Neutrophil (primary cell): ENCODE data around the gene ADGRA1.

Experiments used
- H3K27ac ChIP-seq: fragments of 200-600 bp; sonication (generic); 2 replicates; pipeline ENCODE4 v1.5.1; 2016; ENCODE audit warnings: mild to moderate bottlenecking, moderate library complexity
- H3K27me3 ChIP-seq: fragments of 200-600 bp; sonication (generic); 2 replicates; pipeline ENCODE4 v1.6.0; 2016; ENCODE audit warnings: mild to moderate bottlenecking
- H3K36me3 ChIP-seq: fragments of 200-600 bp; sonication (generic); 2 replicates; pipeline ENCODE4 v1.5.1; 2017
- H3K4me1 ChIP-seq, 2 experiments: fragments of 200-600 bp in 1 of 2; sonication (generic) in 1 of 2; 1 replicate in 1 of 2; 2 replicates in 1 of 2; pipeline versions ENCODE4 v1.5.1 to v1.6.1; 2013 to 2016; ENCODE audit warnings: low read depth in 1 of 2, low read length in 1 of 2, mild to moderate bottlenecking in 1 of 2, moderate library complexity in 1 of 2; ENCODE audit not compliant: control insufficient read depth in 1 of 2, insufficient read depth in 1 of 2
- H3K4me3 ChIP-seq, 2 experiments: fragments of 200-600 bp in 1 of 2; sonication (generic) in 1 of 2; 1 replicate in 1 of 2; 2 replicates in 1 of 2; pipeline ENCODE4 v1.5.1; 2013 to 2016; ENCODE audit warnings: low read depth in 1 of 2, low read length in 1 of 2, mild to moderate bottlenecking in 1 of 2, moderate library complexity in 1 of 2
- H3K9me3 ChIP-seq: fragments of 200-600 bp; sonication (generic); 2 replicates; pipeline ENCODE4 v1.5.1; 2016
- TF ChIP-seq, protein P1 (sequence below): fragments of 200-600 bp; sonication (generic); IDR thresholded peaks from 2 replicates; pipeline ENCODE4 v1.5.1; 2016; ENCODE audit warnings: antibody characterized with exemption

Gene ADGRA1

GRCh38 chr10:133164816-133165555 lies 77.3 kb downstream of the ADGRA1 start:
- H3K4me3 ChIP-seq, result no peak overlapping the region
- H3K36me3 ChIP-seq, result no peaks in the 10 kb centered on the region
- TF ChIP-seq, protein P1, sequence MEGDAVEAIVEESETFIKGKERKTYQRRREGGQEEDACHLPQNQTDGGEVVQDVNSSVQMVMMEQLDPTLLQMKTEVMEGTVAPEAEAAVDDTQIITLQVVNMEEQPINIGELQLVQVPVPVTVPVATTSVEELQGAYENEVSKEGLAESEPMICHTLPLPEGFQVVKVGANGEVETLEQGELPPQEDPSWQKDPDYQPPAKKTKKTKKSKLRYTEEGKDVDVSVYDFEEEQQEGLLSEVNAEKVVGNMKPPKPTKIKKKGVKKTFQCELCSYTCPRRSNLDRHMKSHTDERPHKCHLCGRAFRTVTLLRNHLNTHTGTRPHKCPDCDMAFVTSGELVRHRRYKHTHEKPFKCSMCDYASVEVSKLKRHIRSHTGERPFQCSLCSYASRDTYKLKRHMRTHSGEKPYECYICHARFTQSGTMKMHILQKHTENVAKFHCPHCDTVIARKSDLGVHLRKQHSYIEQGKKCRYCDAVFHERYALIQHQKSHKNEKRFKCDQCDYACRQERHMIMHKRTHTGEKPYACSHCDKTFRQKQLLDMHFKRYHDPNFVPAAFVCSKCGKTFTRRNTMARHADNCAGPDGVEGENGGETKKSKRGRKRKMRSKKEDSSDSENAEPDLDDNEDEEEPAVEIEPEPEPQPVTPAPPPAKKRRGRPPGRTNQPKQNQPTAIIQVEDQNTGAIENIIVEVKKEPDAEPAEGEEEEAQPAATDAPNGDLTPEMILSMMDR, result no peak
- peaks cover 37% of the 10 kb centered on the region for H3K27me3 ChIP-seq
- H3K27ac ChIP-seq, result no peak overlapping the region
- no peaks in the 10 kb centered on the region for H3K9me3 ChIP-seq
- no peaks in the 10 kb centered on the region for H3K4me1 ChIP-seq

DNA sequence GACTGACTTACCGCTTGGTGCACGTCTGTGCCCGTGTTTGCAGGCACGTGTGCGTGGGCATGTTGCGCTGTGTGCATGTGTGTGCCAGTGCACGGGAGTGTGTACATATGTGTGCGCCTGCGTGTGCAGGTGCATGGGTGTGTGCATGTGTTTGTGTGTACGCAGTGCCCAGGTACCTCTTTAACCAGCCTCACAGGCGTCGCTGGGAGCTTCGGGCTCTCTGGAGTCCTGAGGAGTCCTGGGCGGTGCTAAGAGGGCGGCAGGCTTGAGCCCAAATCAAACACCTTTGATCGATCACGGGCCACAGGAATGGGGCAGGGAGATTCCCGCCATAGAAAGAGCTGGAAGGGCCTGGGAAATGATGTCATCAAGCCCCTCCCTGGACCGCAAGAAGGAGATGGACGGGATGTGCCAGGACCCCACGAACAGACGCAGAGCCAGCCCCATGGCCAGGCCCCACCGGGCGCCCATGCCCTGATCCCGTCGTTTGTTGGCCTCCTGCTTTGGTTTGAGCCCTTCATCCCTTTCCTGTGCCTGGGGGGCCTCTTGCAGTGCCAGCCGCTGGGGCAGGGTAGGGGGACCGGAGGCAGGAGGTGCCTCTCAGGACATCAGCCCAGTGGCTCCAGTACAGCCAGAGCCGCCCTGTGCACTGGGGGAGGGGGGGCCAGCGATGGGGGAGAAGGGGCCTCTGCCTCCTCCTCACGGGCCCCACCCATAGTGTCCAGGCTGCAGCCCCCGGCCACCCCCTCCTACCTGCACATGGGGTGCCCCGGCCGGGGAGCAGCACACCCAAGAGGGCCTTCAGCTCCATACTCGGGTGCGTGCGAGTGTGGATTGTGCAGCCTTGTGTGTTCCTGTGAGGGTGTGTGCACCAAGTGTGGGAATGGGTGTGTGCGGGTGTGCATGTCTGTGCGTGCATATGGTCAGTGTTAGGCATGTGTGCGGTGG lies 78.1 kb downstream of the ADGRA1 start:
- TF ChIP-seq, protein P1, result no peak
- H3K4me1 ChIP-seq, result no peaks in the 10 kb centered on the region
- H3K36me3 ChIP-seq, result no peaks in the 10 kb centered on the region
- peaks cover 29% of the 10 kb centered on the region for H3K27me3 ChIP-seq
- H3K4me3 ChIP-seq, result no peak overlapping the region
- no peak overlapping the region for H3K27ac ChIP-seq
- H3K9me3 ChIP-seq, result no peaks in the 10 kb centered on the region

- Histone ChIP-seq H3K27ac (no peak overlapping the region), H3K4me3 (no peak overlapping the region), H3K36me3 (no peaks in the 10 kb centered on the region), H3K4me1 (no peaks in the 10 kb centered on the region), H3K9me3 (no peaks in the 10 kb centered on the region), H3K27me3 (peaks cover 22% of the 10 kb centered on the region)
- TF ChIP-seq, protein P1, result no peak
Measured at GRCh38 chr10:133166504-133166827, 78.7 kb downstream of the ADGRA1 start.

DNA sequence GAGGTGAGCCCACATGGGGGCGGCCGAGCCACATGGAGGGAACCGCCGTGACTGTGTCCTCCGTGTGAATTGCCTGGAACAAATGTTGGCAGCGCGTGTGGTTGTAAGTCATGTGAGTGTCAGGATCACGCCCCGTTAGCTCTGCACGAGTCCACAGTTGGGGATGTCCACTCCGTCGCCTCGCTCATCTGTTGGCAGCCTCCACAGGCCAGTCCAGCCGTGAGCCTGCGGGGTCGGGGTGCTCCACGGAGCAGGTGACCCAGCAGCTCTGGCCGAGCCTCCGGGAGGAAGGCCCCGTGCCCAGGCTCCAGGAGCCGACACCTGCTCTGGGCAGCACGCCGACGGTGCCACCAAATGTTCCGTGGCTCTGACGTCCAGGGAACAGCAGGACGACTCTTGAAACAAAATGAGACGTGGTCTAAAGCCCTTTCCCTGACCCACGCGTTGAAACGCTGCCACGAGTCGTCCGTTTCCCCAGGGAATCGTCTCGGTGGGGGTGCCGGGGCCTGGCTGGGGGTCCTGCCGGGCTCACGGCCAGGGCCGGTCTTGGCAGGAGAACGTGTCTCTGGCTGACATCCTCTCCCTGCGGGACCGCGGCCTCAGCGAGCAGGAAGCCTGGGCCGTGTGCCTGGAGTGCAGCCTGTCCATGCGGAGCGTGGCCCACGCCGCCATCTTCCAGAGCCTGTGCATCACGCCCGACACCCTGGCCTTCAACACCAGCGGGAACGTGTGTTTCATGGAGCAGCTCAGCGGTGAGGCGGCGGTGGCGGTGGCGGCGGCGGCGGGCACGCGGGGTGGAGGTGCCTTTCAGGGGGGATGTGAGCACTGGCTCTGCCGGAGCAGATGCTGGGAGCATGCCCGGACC lies 79.3 kb downstream of the ADGRA1 start:
- TF ChIP-seq, protein P1, result no peak
- Histone ChIP-seq H3K27ac (no peak overlapping the region), H3K9me3 (no peaks in the 10 kb centered on the region), H3K4me1 (no peaks in the 10 kb centered on the region), H3K36me3 (no peaks in the 10 kb centered on the region), H3K4me3 (no peak overlapping the region), H3K27me3 (peaks cover 16% of the 10 kb centered on the region)
